ENCODE measurements around the gene SLCO4A1.

- TF ChIP-seq EZH2 (IDR thresholded peaks at IDR 0.05; ENCODE audit: borderline replicate concordance): no peak
- no peak for TF ChIP-seq CTCF (IDR thresholded peaks at IDR 0.05; ENCODE audit: poor library complexity)
Measured at GRCh38 chr20:62662422-62662821, 20.1 kb downstream of the SLCO4A1 start.
